Gastrocnemius medialis (tissue), 4 donors: ENCODE results near the gene ACOT7.

Experiments used
- CTCF ChIP-seq, 5 experiments: fragments of 450-650 bp in 3 of 5; fragments of 200-600 bp in 2 of 5; sonication (generic) in 2 of 5; IDR thresholded peaks in 4 of 5; conservative IDR thresholded peaks in 1 of 5; 1 replicate in 4 of 5; 2 replicates in 1 of 5; pipeline ENCODE4 v1.5.1; 2016 to 2019; ENCODE audit warnings: antibody characterized with exemption in 5 of 5, mild to moderate bottlenecking in 3 of 5, moderate library complexity in 3 of 5
- POLR2A ChIP-seq, 2 donors: fragments of 450-650 bp; IDR thresholded peaks; one replicate each; pipeline ENCODE4 v1.6.1; 2017; ENCODE audit warnings: antibody characterized with exemption in 2 of 2, mild to moderate bottlenecking in 2 of 2, moderate library complexity in 2 of 2

GRCh38 chr1:6295910-6296309, 97.7 kb downstream of the ACOT7 start:
- TF ChIP-seq CTCF (IDR thresholded peaks at IDR 0.05 in 4 of 5, conservative IDR thresholded peaks at IDR 0.05 in 1 of 5) (no peak), POLR2A (IDR thresholded peaks at IDR 0.05) (no peak)
